Hematopoietic multipotent progenitor cell (in vitro differentiated cells): ENCODE data around the gene TTC22. TPM values are rescaled to one million over a fixed set of nuclear protein-coding genes. Genes with fewer than 3 reads are reported as not detected.

ENCODE experiments used
- DNase-seq, 3 donors: peaks; one replicate each; pipeline ENCODE4 v3.0.0-alpha.2; 2011 to 2015; ENCODE audit warnings: low read depth in 2 of 3, low spot score in 2 of 3
- total RNA-seq: library from RNA; depleted of rRNA; stranded (reverse); fragments of >200 nt; gene quantifications from one replicate; pipeline ENCODE4 v1.2.3, GENCODE V29; 2012

TTC22 gene
- total RNA-seq, 1 donor: 5.7 TPM

DNA sequence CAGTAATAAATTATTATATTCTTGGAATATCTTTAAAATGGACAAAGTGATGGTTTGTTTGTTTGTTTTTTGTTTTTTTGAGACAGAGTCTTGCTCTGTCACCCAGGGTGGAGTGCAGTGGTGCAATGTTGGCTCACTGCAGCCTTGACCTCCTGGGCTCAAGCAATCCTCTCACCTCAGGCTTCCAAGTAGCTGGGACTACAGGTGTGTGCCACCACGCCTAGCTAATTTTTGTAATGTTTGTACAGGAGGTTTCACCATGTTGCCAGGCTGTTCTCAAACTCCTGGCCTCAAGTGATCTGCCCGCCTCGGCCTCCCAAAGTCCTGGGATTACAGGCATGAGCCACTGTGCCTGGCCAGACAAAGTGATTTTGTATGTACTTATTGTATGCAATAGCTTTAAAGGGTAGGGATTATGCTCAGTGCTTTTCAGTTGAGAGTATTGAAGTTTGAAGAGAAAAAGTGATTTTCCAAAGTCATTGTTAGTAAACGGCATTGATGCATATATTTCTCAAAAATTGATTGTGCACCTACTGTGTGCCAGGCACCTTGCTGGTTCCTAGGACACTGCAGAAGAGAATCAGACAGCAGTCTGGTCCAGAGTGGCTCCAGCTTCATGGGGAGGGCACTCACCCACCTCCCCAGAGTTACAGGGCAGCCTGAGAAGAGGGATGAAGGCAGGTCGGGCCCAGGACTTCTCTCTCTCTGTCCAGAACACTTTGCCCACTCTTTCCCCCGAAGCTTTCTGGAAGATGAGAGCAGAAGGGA is 34.2 kb upstream of the TTC22 start:
- DNase-seq: no peak

DNA sequence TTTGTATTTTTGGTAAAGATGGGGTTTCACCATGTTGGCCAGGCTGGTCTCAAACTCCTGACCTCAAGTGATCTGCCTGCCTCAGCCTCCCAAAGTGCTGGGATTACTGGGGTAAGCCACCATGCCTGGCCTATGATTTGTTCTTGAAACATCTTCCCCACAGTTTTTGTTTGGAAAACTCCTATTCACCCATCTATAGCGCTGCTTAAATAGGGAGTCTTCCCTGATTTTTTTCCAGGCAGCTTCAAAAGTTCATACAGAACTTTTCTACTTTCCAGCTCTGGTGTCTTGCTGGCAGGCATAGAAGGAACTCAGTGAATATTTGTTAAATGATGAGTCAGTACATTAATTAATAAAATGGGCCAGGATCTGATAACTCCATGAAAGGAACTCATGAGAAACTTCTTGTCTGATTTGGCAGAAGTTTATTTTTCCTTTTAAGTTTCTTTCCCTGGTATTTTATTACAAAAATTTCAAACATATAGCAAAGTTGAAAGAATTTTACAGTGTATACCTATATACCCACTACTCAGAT is 33.0 kb upstream of the TTC22 start:
- no peak for DNase-seq

DNA sequence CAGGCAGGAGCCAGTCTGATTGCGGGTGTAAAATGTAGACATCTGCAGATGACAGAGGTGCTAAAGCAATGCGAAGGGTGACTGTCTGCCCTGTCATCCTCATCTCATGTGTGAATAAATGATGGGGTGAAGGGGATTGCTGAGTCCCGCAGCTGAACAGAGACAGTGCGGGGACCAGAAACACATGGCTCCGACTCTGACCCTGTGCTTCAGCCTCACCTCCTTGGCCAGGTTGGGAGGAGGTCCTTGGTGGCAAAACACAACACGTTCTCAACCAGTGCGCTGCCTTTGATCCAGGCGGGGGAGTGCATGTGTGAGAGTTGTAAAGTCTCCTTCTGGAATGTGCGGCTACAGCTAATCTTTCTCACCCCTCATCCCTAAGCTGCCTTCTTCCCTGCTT is 32.0 kb upstream of the TTC22 start:
- DNase-seq: no peak

DNA sequence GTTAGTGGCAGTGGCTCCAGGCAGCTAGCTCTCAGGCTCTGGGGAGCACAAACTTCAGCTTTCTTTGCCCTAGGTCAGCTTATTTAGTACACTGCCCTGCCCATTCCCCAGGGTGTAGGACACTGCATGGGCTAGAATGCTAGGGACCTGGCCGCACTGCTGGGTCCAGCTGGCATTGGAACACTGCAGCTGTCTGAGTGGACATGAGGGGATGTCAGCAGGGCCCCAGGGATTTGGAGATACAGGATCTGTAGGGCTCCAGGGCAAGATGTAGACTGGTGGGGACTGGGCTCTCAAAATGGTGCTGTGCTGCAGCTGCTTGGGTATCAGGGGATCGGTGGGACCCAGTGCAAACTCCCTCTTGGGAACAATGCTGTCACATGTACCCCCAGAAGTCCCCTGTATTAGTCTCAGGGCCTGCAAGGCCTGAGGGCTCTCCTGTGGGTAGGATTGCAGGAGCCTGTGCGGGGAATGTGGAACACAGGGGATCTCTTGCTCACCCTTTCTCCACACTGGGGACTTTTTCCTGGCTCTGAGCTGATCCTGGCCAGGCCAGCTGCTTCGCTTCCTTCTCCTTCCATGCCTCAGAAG is 25.2 kb upstream of the TTC22 start:
- no peak for DNase-seq

DNA sequence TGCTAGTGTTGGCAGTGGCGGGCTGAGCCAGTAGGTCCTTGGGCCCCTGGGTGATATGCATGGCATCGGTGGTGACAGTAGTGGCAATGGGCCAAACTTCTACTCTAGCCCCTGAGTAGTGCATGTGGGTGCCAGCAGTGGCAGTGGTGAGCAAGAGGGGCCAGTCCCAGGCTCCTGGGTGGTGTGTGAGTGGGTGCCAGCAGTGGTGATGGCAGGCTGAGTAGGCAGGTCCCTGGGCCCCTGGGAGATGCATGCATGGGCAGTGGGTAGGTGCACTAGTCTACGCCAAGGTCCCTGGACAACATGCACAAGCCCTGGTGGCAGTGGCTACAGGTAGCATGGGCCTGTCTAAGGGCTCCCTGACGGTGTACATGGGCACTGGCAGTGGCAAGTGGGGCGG is 24.6 kb upstream of the TTC22 start:
- no peak for DNase-seq

DNA sequence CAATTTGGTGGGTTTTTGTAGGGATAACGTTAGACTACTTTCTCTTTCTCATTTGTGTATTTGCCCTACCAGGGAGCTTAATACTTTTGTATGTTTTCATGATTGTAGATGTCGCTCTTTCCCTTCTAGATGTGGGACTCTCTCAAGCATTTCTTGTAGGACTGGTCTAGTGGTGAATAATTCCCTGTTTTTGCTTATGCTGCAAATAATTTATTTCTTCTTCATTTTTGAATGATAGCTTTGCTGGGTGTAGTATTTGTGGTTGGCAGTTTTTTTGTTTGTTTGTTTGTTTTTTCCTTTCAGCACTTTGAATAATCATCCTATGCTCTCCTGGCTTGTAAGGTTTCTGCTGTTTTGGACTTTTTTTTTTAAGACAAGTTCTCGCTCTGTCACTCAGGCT is 22.5 kb upstream of the TTC22 start:
- DNase-seq: no peak

DNA sequence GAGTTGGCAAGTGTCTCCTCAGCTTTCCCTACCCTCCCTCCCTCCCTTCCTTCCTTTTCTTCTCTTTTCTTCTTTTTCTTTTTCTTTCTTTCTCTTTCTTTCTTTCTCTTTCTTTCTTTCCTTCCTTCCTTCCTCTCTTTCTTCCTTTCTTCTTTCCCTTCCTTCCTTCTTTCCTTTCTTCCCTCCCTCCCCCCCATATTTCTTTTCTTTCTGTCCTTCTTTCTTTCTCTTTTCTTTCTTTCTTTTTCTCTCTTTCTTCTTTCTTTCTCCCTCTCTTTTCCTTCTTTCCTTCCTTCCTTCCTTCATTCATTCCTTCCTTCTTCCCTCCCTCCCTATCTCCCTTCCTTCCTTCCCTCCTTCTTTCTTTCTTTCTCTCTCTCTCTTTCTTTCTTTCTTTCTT is 18.6 kb upstream of the TTC22 start:
- DNase-seq: no peak

DNA sequence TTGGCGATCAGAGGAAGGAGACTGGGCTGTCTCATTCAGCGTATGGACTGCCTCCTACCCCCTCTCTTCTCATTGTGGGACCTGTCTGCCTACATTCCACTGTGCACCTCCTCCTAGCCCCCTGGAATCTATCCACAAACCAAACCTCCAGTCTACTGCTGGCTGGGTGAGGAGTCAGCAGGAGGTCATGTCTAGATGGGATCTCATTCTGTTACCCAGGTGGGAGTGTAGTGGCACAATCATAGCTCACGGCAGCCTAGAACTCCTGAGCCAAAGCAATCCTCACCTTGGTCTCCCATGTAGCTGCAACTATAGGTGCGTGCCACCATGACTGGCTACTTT is 18.0 kb upstream of the TTC22 start:
- no peak for DNase-seq

DNA sequence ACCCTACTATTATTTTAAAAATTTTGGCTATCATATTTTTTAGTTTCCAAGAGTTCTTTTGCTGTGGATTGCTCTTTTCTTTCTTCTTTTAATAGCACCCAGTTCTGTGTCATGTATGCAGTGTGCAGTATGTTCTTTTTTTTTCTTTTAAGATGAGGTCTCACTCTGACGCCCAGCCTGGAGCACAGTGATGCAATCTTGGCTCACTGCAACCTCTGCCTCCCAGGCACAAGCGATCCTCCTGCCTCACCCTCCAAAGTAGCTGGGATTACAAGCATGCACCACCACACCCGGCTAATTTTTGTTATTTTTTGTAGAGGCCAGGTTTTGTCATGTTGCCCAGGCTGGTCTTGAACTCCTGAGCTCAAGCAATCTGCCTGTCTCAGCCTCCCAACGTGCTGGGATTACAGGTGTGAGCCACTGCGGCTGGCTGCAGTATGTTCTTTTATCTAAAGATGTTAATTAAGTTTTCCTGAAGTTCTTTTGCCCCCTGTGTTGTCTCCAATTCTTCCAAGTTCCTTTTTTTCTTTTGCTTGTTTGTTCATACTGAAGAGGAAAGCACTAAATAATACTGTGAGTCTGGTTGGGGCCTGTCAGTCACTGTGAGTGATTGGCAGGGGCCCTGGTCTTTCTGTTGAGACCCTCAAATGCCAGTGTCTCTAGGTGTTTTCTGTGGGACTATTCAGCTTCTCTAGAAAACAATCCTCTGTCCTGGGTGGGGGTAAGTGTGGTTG is 17.5 kb upstream of the TTC22 start:
- DNase-seq: no peak

DNA sequence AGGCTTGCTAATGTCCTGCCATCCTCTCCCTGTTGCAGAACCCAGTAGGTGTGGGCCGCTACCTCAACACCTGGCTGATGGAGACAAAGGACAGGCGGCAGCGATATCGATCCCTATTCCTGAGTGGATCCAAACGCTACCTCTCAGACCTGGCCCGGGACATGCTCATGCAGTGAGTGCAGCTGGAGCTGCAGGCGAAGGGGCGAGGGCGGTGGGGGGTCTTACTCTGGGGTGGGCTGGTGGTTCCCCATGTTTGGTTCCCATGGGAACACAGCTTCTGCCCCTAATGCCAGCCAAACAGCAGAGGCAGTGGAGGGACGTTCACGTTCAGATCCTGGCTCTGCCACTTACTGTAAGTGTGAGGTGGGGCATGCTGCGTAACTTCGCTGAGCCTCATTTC is 15.8 kb upstream of the TTC22 start:
- no peak for DNase-seq

DNA sequence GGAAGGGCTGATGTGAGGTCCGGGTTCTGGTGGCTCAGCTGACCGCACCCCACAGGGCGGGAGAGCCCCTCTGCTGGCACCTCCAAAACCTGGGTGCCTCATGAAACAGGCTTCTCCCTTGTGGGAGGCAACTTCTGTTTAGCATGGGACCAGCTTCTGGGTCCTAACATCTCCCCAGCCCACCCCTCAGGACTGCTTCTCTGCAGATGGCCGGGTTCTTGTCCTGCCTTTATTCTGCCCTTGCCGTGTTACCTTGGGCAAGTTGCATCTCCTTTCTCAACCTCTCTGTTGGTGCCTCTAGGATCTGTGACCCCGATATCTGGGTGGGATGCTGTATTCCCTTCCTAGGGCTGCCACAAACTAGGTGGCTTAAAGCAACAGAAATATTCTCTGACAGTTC is 15.0 kb upstream of the TTC22 start:
- DNase-seq: no peak

DNA sequence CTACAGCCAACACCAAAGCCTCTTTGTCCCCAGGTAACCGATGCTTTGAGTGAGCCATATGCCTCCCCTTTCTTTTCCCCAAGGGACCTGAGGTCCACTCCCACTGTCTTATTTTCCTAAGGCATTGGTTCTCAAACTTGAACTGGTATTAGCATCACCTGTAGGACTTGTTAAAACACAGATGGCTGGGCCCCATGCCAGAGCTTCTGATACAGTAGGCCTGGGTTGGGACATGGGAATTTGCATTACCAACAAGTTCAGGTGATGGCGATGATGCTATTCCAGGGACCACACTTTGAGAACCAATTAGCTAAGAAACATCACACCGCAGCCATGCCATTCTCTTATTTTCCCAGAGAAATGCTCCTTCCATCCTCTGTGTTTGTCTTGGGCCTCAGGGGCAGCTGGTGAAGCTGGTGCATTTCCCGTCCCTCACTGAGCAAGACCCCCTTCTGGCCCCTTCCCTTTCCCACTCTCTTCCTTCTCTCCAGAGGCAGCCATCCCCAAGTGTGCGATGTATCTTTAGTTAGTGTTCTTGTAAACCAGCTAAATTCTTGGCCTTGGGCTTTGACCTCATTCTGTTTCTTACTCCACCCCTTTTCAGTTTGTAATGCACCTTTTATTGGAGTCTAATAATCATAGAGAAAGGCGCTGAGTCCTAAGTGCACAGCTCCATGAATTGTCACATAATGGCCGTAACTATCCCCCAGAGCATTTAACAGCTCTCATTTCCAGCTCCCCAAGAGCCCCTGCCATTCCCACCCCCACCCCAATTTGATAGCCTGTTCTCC is 14.2 kb upstream of the TTC22 start:
- no peak for DNase-seq

DNA sequence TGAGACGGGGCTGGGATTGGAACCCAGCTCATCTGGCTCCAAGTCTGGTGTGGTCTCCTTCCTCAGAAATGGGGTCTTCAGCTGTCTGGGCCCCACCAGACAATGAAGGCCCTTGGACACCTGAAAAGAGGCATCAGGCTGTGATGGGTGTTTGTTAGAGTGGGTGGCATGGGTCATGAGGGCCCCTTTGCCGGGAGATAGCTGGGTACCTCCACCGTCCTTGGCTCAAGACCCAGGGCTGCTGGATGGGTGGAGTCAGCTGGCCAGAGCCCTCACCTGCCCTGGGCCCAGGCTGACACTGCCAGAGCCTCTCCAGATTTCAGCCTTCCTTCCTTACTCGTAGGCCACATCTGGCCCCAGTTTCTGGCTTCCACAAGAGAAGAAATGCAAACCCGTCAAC is 13.4 kb upstream of the TTC22 start:
- no peak for DNase-seq

DNA sequence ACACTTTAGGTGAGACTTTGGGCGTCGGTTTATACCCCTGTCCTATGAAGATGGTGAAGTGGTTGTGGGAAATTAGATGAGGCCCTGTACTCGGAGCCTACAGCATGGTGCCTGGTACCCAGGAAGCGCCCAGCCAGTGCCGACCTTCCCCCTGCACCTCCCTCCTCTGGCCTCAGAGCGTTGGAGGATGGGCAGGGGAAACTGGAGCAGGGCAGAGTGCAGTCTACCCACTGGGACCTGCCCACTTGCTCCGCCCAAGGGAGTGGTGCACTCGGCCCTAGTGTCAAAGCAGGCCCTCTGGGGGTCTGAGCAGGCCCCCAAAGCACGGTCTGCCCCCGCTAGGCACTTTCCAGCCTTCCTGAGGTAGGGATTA is 13.0 kb upstream of the TTC22 start:
- DNase-seq: no peak

DNA sequence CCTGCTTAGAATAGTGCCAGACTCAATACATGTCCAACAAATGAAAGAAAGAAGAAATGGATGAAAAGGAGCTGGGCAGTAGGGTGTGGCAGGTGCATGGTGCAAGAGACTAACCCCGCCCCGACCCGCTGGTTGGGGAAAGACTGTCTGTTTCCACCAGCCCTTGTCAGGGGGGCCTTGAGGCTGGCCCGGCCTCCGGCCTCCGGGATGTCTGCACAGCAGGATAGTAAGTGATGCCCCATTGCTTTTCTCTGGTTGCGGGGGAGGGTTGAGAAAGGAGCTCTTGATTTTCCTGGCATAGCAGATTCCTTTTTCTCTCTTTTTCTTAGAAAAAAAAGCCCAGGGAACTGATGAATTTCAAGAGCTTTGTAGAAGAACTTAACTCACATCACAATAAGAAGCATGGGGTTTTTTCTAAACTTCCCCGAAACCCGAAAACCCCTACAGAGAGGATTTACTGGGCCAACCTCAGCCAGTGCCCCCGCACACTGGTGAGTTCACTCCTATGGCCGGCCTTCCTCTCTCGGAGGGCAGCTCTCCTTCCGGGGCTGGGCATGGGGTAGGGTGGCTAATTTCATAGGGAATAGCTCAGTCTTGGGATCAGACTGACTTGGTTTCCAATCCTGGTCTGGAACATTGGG is 12.5 kb upstream of the TTC22 start:
- no peak for DNase-seq

DNA sequence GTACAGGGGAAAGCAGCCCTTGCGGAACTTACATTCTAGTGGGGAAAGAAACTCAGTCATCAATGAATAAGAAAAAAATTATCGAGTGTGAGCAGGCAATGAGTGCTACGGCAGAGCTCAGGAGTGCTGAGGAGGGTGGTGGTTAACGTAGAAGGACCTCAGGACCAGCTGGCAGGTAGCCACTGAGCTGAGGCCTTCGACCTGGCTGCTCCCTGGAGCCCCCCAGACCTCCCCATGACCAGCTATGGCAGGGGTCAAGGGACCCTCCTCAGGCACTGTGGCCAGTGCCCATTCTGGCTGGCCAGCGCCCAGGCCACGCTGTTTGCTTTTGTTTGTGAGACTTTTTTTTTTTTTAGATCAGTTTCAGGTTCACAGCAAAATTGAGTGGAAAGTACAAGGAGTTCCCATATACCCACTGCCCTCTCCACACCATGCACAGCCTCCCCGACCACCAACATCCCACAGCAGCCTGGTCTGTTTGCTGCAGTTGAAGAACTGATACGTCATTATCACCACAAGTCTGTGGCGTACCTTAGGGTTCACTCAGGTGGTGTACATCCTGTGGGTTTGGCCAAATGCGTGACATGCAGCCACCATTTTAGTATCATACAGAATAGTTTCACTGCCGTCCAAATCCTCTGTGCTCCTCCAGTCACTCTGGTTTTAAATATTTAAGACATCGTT is 11.8 kb upstream of the TTC22 start:
- no peak for DNase-seq

DNA sequence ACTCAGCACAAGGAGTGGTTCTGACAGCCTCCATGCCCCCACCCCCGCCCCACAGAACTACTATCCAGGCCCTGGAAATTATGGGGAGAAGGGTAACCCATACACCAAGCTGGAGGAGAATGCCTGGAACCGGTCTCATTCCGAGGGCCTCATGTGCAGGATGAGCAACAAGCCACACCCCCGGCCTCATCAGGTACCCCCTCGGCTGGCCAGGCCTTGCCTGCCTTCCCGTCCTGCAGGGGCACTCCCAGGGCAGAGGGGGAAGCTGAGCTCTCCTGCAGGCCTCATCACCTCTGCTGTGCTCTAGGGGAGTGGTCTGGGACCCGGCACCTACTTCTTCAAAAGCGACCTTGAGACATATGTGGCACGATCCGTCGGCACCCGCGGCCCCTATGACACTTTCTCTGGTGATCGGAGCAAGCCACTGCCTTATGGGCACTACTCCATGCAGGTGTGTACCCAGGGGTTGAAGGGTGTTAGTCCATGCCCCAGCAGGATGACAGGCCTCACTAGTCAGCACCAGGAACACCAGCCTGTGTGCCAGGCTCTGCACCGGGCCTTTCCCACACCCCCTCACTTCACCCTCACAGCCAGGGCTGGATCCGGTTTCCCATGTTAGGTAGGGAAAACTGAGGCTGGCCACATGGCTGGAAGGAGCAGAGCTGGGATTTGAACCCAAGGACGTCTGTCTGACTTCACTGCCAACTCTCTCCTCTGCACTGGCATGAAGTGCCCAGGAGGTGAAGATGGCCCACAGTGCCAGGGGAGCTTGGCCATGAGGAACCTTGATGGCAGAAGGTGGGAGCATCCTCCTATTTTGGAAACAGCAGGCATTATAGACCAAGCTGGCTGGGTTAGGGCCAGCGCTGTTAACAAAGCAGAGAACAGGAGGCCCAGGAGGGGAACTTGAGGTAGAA is 10.9 kb upstream of the TTC22 start:
- no peak for DNase-seq

DNA sequence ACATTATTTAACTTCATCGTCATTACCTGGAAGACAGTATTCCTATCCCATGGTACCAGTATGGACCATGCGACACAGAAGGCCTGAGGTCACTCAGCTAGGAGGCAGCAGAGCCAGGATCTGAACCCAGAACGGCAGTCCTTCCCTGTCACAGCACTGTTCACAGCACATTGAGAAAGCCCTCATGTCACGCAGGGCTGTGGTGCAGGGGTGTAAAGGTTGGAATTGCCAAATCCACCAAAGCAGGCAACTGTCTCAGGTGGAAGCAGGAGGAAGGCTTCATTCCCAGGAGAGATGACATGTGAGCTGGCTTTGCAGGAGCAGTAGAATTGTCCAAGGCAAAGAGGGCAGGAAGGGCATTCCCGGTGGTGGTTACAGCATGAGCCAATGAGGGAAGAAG is 9.9 kb upstream of the TTC22 start:
- DNase-seq: no peak
